ENCODE measurements around the gene TSHZ1. TPM values are rescaled to one million over a fixed set of nuclear protein-coding genes. Genes with fewer than 3 reads are reported as not detected.

TSHZ1 gene
- total RNA-seq, 2 donors from 2014 or later, result 1.1 to 1.7 TPM

DNA sequence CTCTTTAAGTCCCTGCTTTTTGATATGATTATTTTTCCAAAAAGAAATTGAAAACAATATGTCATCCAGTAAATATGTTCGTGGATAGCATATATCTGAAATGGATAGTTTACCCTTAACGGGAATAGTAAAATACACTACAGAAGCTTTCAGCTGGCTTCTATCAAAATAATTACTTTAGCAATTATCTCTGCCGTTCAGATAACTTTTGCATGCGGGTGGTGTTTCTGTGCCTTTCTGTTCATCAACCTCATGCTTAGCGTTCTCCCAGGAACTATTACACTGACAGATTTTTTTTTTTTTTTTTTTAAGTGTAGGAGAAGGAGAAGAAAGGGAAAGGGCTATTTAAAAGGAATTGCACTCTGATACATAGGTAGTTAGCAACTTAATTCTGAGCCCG, 53.6 kb downstream of the TSHZ1 start:
- Histone ChIP-seq H3K27me3 (ENCODE audit: control insufficient read depth, insufficient read depth, low read length, poor library complexity, severe bottlenecking) (no peaks in the 10 kb centered on the region), H3K4me1 (ENCODE audit: control insufficient read depth, insufficient read depth, low read length) (no peaks in the 10 kb centered on the region), H3K4me3 (ENCODE audit: low read length) (no peak overlapping the region), H3K36me3 (ENCODE audit: control insufficient read depth, insufficient read depth, low read length) (no peaks in the 10 kb centered on the region), H3K9ac (ENCODE audit: extremely low read depth, low read length, poor library complexity, severe bottlenecking) (no peak overlapping the region), H3K27ac (ENCODE audit: low read depth, low read length) (no peak overlapping the region), H3K9me3 (ENCODE audit: control insufficient read depth, low read length) (no peaks in the 10 kb centered on the region)
- TF ChIP-seq, protein P1, sequence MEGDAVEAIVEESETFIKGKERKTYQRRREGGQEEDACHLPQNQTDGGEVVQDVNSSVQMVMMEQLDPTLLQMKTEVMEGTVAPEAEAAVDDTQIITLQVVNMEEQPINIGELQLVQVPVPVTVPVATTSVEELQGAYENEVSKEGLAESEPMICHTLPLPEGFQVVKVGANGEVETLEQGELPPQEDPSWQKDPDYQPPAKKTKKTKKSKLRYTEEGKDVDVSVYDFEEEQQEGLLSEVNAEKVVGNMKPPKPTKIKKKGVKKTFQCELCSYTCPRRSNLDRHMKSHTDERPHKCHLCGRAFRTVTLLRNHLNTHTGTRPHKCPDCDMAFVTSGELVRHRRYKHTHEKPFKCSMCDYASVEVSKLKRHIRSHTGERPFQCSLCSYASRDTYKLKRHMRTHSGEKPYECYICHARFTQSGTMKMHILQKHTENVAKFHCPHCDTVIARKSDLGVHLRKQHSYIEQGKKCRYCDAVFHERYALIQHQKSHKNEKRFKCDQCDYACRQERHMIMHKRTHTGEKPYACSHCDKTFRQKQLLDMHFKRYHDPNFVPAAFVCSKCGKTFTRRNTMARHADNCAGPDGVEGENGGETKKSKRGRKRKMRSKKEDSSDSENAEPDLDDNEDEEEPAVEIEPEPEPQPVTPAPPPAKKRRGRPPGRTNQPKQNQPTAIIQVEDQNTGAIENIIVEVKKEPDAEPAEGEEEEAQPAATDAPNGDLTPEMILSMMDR (conservative IDR thresholded peaks at IDR 0.05), result no peak
- WGBS, 2 experiments (ENCODE audit: insufficient coverage in 1 of 2, insufficient read length in 1 of 2), result 77 to 90% methylated on average over 2 to 6 of the region's 6 CpGs
- Mint-ChIP-seq H3K36me3 (ENCODE audit: low read depth) (no peaks in the 10 kb centered on the region), H3K4me3 (no peak overlapping the region), H3K27me3 (ENCODE audit: insufficient read depth) (no peaks in the 10 kb centered on the region), H3K27ac (no peak overlapping the region), H3K9me3 (no peaks in the 10 kb centered on the region), H3K4me1 (no peaks in the 10 kb centered on the region)
- DNase-seq, result no peak

DNA sequence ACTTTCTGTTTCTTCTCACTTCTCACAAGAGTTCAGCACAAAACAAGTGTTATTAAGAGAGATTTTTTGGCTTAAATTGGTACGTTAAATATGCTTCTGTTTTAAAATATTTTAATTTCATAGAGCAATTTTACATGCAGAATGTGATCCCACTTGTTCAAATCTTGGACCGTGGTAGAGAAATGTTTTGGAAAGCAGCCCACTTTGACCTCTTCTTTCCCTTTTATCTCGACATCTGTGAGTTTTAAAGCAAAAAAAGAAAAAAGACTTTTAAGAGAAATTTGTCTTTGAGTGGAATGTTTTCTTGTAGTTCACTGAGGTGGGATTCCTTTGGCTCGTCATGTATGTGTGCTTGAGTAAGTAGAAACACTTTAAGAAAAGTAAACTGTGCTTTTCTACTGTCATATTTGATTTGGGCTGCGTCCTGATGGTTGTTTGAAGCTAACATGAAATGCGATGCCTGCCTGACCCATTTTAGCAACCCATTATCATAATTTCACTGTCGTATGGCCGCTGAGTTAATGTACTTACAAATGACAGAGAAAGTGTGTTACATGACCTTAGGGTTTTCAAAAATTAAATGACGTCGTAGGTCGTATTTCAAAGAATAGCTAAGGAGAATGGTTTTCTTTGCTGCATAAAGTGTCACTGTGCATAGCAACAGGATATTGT, 54.5 kb downstream of the TSHZ1 start:
- WGBS, 2 experiments (ENCODE audit: insufficient coverage in 1 of 2, insufficient read length in 1 of 2), result 83 to 91% methylated on average over 7 to 10 of the region's 11 CpGs
- H3K27me3 Mint-ChIP-seq (ENCODE audit: insufficient read depth), result no peaks in the 10 kb centered on the region
- H3K9me3 ChIP-seq (ENCODE audit: control insufficient read depth, low read length), result no peaks in the 10 kb centered on the region
- no peaks in the 10 kb centered on the region for H3K36me3 Mint-ChIP-seq (ENCODE audit: low read depth)
- no peaks in the 10 kb centered on the region for H3K4me1 Mint-ChIP-seq
- H3K4me3 Mint-ChIP-seq, result no peak overlapping the region
- H3K27ac ChIP-seq (ENCODE audit: low read depth, low read length), result no peak overlapping the region
- no peak overlapping the region for H3K9ac ChIP-seq (ENCODE audit: extremely low read depth, low read length, poor library complexity, severe bottlenecking)
- no peaks in the 10 kb centered on the region for H3K4me1 ChIP-seq (ENCODE audit: control insufficient read depth, insufficient read depth, low read length)
- no peaks in the 10 kb centered on the region for H3K36me3 ChIP-seq (ENCODE audit: control insufficient read depth, insufficient read depth, low read length)
- H3K27me3 ChIP-seq (ENCODE audit: control insufficient read depth, insufficient read depth, low read length, poor library complexity, severe bottlenecking), result no peaks in the 10 kb centered on the region
- H3K27ac Mint-ChIP-seq, result no peak overlapping the region
- H3K9me3 Mint-ChIP-seq, result no peaks in the 10 kb centered on the region
- H3K4me3 ChIP-seq (ENCODE audit: low read length), result no peak overlapping the region
- TF ChIP-seq, protein P1 (conservative IDR thresholded peaks at IDR 0.05), result no peak
- no peak for DNase-seq

DNA sequence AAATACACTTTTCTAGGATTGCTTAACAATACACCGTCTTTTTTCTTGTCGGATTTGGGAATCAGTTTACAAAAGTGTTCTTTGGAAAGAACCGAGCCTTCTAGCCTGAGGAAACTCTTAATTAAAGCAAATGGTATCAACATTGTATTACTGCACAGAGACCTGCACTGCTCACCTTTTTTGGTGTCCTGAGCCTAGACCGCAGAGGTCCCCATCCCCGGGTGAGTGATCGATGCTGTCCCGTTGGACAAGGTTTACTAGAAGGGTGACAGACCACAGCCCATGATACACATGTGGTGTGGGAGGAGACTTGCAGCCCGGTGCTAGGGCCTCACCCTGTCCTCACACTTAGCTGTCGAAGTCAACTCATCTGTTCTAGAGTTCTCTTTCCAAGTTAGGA, 55.3 kb downstream of the TSHZ1 start:
- H3K27ac ChIP-seq (ENCODE audit: low read depth, low read length), result no peak overlapping the region
- H3K36me3 ChIP-seq (ENCODE audit: control insufficient read depth, insufficient read depth, low read length), result no peaks in the 10 kb centered on the region
- DNase-seq, result no peak
- no peaks in the 10 kb centered on the region for H3K27me3 ChIP-seq (ENCODE audit: control insufficient read depth, insufficient read depth, low read length, poor library complexity, severe bottlenecking)
- Mint-ChIP-seq H3K36me3 (ENCODE audit: low read depth) (no peaks in the 10 kb centered on the region), H3K27ac (no peak overlapping the region), H3K9me3 (no peaks in the 10 kb centered on the region), H3K4me1 (no peaks in the 10 kb centered on the region), H3K4me3 (no peak overlapping the region), H3K27me3 (ENCODE audit: insufficient read depth) (no peaks in the 10 kb centered on the region)
- no peaks in the 10 kb centered on the region for H3K4me1 ChIP-seq (ENCODE audit: control insufficient read depth, insufficient read depth, low read length)
- TF ChIP-seq, protein P1 (conservative IDR thresholded peaks at IDR 0.05), result no peak
- no peak overlapping the region for H3K4me3 ChIP-seq (ENCODE audit: low read length)
- H3K9me3 ChIP-seq (ENCODE audit: control insufficient read depth, low read length), result no peaks in the 10 kb centered on the region
- WGBS, 2 experiments (ENCODE audit: insufficient coverage in 1 of 2, insufficient read length in 1 of 2), result 94 to 96% methylated on average over 8 to 9 of the region's 9 CpGs
- no peak overlapping the region for H3K9ac ChIP-seq (ENCODE audit: extremely low read depth, low read length, poor library complexity, severe bottlenecking)
